Activated naive CD4-positive, alpha-beta T cell treated with anti-CD3 and anti-CD28 coated beads, Interleukin-2, amount 50 U/mL, for 24 hours (primary cell): ENCODE measurements around the gene STARD10.

ENCODE experiments used
- H3K27ac Mint-ChIP-seq: one replicate; pipeline ENCODE4 v1.8.0; 2021; ENCODE audit warnings: mild to moderate bottlenecking, mixed read lengths
- H3K27me3 Mint-ChIP-seq: one replicate; pipeline ENCODE4 v1.8.0; 2021; ENCODE audit warnings: mixed read lengths
- H3K36me3 Mint-ChIP-seq: one replicate; pipeline ENCODE4 v1.8.0; 2021; ENCODE audit warnings: mixed read lengths
- H3K4me1 Mint-ChIP-seq: one replicate; pipeline ENCODE4 v1.8.0; 2021; ENCODE audit warnings: mixed read lengths
- H3K4me3 Mint-ChIP-seq: one replicate; pipeline ENCODE4 v1.8.0; 2021; ENCODE audit warnings: mild to moderate bottlenecking, mixed read lengths
- H3K9me3 Mint-ChIP-seq: one replicate; pipeline ENCODE4 v1.8.0; 2021; ENCODE audit warnings: mixed read lengths

The STARD10 gene

DNA sequence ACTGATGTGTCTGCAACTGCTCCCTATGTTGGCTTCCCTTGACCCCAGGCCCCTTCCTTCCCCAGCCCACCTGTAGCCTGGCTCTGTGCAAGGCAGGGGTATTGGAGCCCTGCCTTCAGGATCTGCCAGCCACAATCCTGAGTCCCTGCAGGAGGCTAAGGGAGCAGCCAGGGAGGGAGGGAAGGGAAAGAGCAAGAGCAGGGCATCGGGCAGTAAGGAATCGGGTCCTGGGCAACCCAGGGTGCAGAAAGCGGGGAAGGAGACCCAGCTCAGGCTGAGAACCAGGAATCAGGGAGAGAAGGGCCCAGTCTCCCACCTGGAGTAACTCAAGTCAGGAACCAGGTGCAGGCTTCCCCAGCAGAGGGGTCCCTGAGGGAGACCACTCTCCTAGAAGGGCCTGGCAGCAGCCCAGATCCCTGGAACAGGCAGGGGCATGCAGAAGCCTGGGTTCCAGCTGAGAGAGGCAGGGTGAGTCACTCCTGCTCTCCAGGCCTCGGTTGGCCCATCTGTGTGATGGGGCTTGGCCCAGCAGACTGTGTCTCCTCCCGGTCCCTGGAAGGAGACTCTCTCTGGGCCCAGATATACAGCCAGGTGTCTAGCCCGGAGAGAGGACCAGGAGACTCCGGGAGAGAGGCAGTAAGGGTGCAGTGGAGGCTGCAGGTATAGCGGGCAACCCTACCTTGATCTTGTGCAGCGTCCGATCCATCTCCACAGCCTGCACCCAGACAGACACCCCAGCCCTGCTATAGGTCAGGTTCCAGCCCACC is 13.4 kb downstream of the STARD10 start:
- no peaks in the 10 kb centered on the region for H3K9me3 Mint-ChIP-seq
- H3K36me3 Mint-ChIP-seq, result no peaks in the 10 kb centered on the region
- H3K4me1 Mint-ChIP-seq, result peaks cover 27% of the 10 kb centered on the region
- peak overlapping the region; percentile 72 for H3K4me3 Mint-ChIP-seq
- H3K27ac Mint-ChIP-seq, result no peak overlapping the region
- H3K27me3 Mint-ChIP-seq, result no peaks in the 10 kb centered on the region

DNA sequence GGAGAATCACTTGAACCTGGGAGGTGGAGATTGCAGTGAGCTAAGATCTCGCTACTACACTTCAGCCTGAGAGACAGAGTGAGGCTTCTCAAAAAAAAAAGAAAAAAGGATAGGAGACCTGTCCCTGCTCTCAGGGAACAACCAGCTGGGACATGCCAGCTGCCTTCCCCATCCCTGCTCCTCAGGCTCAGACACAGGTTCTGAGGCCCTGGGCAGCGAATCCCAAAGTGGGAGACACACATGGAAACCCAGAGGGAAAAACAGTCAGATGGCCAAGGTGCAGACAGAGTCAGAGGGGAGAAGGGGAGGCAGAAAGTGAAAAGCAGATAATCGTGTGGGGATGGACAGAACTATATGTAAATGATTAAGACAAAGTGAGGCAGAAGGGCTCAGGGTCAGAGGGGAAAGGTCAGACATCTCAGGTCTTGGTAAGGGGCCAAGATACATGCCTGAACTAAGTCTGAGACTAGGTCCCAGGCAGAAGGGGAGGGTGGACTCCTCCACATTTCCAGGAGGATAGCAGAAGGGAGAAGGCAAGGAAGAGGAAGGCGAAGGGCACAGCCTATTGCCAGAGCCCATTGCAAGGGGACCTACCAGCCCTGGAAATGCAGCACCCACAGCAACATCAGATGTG is 14.2 kb downstream of the STARD10 start:
- Mint-ChIP-seq H3K27ac (no peak overlapping the region), H3K27me3 (no peaks in the 10 kb centered on the region), H3K36me3 (no peaks in the 10 kb centered on the region), H3K4me1 (peaks cover 27% of the 10 kb centered on the region), H3K4me3 (peak overlapping the region; percentile 72), H3K9me3 (no peaks in the 10 kb centered on the region)

- Mint-ChIP-seq H3K4me1 (peaks cover 27% of the 10 kb centered on the region), H3K27ac (no peak overlapping the region), H3K36me3 (no peaks in the 10 kb centered on the region), H3K9me3 (no peaks in the 10 kb centered on the region), H3K4me3 (no peak overlapping the region), H3K27me3 (no peaks in the 10 kb centered on the region)
These were observed 15.0 kb downstream of the STARD10 start for GRCh38 chr11:72778535-72779494.

DNA sequence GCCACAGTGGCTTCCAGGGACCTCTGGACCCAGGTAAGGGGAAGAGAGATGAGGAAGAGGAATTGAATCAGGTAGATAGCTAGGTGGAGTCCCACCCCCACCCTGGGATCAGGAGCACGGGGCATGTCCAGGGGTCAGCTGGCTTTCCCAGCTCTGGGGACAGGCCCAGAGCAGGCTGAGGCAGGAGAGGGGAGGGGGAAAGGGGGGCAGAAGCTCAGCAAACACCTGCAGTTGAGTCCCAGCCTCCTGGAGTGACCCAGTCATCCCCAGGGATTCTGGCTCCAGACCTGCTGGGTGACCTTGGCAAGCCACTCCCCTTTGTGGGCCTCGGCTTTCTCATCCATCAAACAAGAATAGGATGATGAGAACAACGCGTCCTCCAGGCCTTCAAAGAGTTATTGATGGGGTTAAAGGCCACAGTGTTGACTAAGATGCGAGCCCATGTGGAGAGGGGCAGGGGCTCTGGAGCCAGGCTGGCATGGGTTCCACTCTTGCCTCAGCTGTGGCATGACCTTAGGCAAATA is 16.0 kb downstream of the STARD10 start:
- Mint-ChIP-seq H3K4me3 (no peak overlapping the region), H3K27me3 (no peaks in the 10 kb centered on the region), H3K27ac (no peak overlapping the region), H3K4me1 (peaks cover 27% of the 10 kb centered on the region), H3K9me3 (no peaks in the 10 kb centered on the region), H3K36me3 (no peaks in the 10 kb centered on the region)

GRCh38 chr11:72776844-72777754 is 16.7 kb downstream of the STARD10 start:
- Mint-ChIP-seq H3K9me3 (no peaks in the 10 kb centered on the region), H3K4me1 (peaks cover 19% of the 10 kb centered on the region), H3K36me3 (no peaks in the 10 kb centered on the region), H3K27me3 (no peaks in the 10 kb centered on the region), H3K4me3 (no peak overlapping the region), H3K27ac (no peak overlapping the region)

DNA sequence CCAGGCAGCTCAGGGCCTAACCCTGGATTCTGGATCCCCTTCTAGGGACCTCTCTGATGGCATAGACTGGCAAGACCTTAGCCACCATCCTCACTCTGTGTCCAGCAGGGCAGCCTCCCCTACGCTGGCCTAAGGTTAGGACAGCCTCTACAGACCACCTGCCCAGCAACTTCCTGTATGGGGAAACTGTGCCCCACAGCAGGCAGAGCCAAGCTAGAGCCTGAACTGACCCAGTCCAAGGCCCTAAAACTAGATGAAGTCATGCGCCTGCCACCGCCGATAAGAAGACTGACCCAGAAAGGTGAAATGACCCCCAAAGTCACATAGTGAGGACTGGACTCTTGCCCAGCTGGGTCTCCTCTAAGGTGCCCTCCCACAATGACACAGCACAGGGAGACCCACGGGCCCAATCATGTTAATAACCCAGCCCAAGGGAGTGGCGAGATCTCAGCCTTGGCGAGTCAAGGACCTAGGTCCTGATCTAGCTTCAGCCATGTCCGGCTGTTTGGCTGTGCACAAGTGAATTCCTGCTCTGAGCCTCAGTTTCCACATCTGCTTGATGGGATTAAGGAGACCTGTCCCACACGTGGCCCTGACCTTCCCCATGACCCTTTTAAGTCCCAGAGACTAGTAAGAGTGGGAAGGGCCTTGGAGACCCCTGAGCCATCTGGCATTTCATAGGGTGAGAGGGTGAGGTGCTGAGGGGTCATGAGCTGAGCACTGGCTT is 17.6 kb downstream of the STARD10 start:
- Mint-ChIP-seq H3K9me3 (no peaks in the 10 kb centered on the region), H3K27me3 (no peaks in the 10 kb centered on the region), H3K27ac (no peak overlapping the region)

DNA sequence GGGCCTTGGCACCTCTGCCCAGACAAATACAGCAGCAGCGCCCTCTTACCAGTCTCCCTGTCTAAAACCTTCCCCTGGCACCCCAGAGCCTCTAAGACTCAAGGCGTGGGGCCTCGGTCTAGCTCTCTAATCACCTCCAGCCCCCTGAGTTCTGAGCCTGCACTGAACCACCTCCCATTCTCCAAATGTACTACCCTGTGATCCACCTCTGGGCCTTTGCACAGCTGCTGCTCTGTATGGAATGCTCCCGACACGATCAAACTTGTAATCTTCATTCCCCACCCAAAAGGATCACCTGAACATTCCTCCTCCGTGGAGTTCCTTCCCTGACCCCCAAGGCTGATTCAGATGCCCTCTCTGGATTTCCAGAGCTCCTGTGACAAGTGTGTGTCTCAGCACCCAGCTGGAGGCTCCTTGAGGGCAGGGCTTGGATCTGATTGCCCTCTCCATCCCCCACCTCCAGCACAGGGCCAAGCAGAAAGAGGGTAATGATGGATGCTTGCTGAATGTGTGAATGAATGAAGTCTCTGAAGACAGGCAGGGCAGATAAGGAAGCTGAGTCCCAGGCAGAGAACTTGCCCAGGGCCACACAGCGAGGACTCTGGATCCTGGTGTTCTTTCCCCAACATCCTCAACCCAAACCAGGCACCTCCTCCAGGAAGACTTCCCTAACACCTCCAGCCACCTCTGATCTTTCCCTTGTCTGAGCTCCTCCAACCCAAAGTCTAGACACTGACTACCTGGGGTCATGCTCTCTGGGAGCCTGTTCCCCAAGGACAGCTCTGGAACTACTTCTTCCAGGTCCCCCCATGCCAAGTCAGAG is 18.3 kb downstream of the STARD10 start:
- Mint-ChIP-seq H3K27me3 (no peaks in the 10 kb centered on the region), H3K4me3 (no peak overlapping the region), H3K36me3 (no peaks in the 10 kb centered on the region), H3K27ac (no peak overlapping the region), H3K4me1 (peaks cover 16% of the 10 kb centered on the region), H3K9me3 (no peaks in the 10 kb centered on the region)

More for the DNA sequence above, 17.6 kb downstream of the STARD10 start:
- Mint-ChIP-seq H3K4me1 (peaks cover 16% of the 10 kb centered on the region), H3K36me3 (no peaks in the 10 kb centered on the region), H3K4me3 (no peak overlapping the region)

GRCh38 chr11:72774499-72774898 is 19.3 kb downstream of the STARD10 start:
- no peaks in the 10 kb centered on the region for H3K27me3 Mint-ChIP-seq

GRCh38 chr11:72773696-72774095 is 20.2 kb downstream of the STARD10 start:
- no peaks in the 10 kb centered on the region for H3K36me3 Mint-ChIP-seq
- peaks cover 4% of the 10 kb centered on the region for H3K4me1 Mint-ChIP-seq
- no peaks in the 10 kb centered on the region for H3K9me3 Mint-ChIP-seq
- H3K27me3 Mint-ChIP-seq, result no peaks in the 10 kb centered on the region
- no peak overlapping the region for H3K4me3 Mint-ChIP-seq
- H3K27ac Mint-ChIP-seq, result no peak overlapping the region

More at GRCh38 chr11:72774499-72774898, 19.3 kb downstream of the STARD10 start:
- no peaks in the 10 kb centered on the region for H3K36me3 Mint-ChIP-seq
- H3K4me1 Mint-ChIP-seq, result peaks cover 8% of the 10 kb centered on the region
- H3K27ac Mint-ChIP-seq, result no peak overlapping the region
- H3K9me3 Mint-ChIP-seq, result no peaks in the 10 kb centered on the region
- H3K4me3 Mint-ChIP-seq, result no peak overlapping the region

DNA sequence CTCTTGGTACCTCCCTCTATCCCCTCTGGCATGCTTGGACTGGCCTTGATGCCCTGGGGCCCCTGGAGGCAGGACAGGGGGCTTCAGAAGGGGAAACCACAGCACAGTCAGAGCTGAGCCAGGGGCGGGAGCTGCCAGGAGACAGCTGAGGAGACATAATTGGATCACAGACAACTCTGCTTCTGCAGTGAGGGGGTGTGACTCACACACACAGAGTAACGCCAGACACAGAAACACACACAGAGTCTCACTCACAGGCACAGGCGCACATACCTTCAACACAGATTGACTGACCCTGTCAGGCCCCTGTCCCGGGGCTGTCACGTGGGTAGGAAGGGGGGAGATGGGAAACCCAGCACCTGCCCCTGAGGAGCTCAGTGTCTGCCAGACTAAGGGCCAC is 20.6 kb downstream of the STARD10 start:
- peaks cover 4% of the 10 kb centered on the region for H3K4me1 Mint-ChIP-seq
- no peaks in the 10 kb centered on the region for H3K36me3 Mint-ChIP-seq
- no peaks in the 10 kb centered on the region for H3K9me3 Mint-ChIP-seq
- H3K27me3 Mint-ChIP-seq, result no peaks in the 10 kb centered on the region
- no peak overlapping the region for H3K27ac Mint-ChIP-seq
- H3K4me3 Mint-ChIP-seq, result no peak overlapping the region

DNA sequence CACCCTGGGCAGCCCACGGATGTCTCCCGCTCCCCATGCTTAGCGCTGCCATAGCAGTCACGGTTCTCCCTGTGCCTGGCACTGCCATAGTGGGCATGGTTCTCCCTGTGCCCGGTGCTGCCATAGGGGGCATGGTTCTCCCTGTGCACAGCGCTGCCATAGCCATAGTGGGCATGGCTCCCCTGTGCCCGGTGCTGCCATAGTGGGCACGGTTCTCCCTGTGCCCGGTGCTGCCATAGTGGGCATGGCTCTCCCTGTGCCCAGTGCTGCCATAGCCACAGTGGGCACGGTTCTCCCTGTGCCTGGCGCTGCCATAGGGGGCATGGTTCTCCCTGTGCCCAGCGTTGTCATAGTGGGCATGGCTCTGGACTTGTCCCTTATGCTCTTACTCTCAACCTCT is 21.8 kb downstream of the STARD10 start:
- H3K27me3 Mint-ChIP-seq, result no peaks in the 10 kb centered on the region
- peaks cover 4% of the 10 kb centered on the region for H3K4me1 Mint-ChIP-seq
- H3K36me3 Mint-ChIP-seq, result no peaks in the 10 kb centered on the region
- H3K9me3 Mint-ChIP-seq, result no peaks in the 10 kb centered on the region
- H3K27ac Mint-ChIP-seq, result no peak overlapping the region
- no peak overlapping the region for H3K4me3 Mint-ChIP-seq

DNA sequence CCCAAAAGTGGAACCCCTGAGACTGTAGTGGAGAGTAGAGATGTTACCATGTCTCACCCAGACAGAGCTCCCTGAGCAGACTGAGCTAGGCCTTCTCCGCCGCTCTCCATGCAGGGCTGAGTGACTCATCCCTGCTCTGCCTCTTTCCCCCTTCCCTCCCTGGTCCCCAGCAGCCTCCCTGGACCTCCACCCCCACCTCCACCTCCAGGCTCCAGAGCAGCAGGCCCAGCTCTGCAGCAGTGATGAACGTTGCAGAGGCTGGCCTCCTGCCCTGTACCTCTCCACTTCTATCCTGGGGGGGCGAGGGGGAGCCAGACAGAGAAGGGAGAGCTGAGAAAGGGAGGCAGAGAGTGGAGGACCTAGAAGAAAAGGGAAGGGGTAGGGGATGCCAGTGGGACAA is 22.3 kb downstream of the STARD10 start:
- no peaks in the 10 kb centered on the region for H3K9me3 Mint-ChIP-seq

DNA sequence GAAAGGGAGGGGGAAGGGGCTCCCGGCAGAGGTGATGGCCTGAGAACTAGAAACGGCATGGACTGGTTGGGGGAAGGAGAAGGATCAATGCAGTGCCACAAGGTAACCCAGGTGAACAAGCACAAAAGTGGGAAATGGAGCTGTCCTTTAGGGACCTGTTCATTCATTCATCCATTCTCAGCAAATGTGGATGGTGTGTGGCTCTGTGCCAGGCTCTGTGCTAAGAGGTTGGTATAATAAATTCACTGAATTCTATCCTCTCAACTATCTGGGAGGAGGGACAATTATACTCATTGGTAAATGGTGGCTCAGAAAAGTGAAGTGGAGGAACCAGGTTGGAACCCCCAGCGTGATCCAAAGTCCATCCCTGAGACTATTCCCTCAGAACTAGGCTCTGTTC is 23.0 kb downstream of the STARD10 start:
- H3K9me3 Mint-ChIP-seq, result no peaks in the 10 kb centered on the region
- no peaks in the 10 kb centered on the region for H3K36me3 Mint-ChIP-seq
- no peak overlapping the region for H3K4me3 Mint-ChIP-seq
- H3K4me1 Mint-ChIP-seq, result peaks cover under 1% of the 10 kb centered on the region
- no peak overlapping the region for H3K27ac Mint-ChIP-seq
- H3K27me3 Mint-ChIP-seq, result no peaks in the 10 kb centered on the region

More for the DNA sequence above, 22.3 kb downstream of the STARD10 start:
- H3K4me1 Mint-ChIP-seq, result peaks cover 4% of the 10 kb centered on the region
- no peak overlapping the region for H3K27ac Mint-ChIP-seq
- no peaks in the 10 kb centered on the region for H3K27me3 Mint-ChIP-seq
- no peaks in the 10 kb centered on the region for H3K36me3 Mint-ChIP-seq
- no peak overlapping the region for H3K4me3 Mint-ChIP-seq
